Activated CD4-positive, alpha-beta T cell treated with anti-CD3 and anti-CD28 coated beads, Interleukin-2, amount 10 ng/mL, durations not matched to agents 7 days and 5 days (primary cell): ENCODE data around the gene PDZK1IP1. TPM values are rescaled to one million over a fixed set of nuclear protein-coding genes. Genes with fewer than 3 reads are reported as not detected.

Source experiments
- CTCF ChIA-PET: fragments of 350-600 bp; sonication (Branson Sonifier 250); formaldehyde crosslinking; loops from one replicate; lab custom pipeline; 2021; ENCODE audit warnings: antibody characterized with exemption; lab: Charles Lee
- POLR2A ChIA-PET: fragments of 350-600 bp; sonication (Branson Sonifier 250); formaldehyde crosslinking; loops from one replicate; lab custom pipeline; 2021; ENCODE audit warnings: antibody characterized with exemption; lab: Charles Lee
- DNase-seq: peaks from one replicate; pipeline ENCODE4 v3.0.0-alpha.2; 2020
- H3K27ac Mint-ChIP-seq: one replicate; pipeline ENCODE4 v1.8.0; 2021; ENCODE audit warnings: mild to moderate bottlenecking, moderate library complexity, mixed read lengths
- H3K27me3 Mint-ChIP-seq: one replicate; pipeline ENCODE4 v1.8.0; 2021; ENCODE audit warnings: mixed read lengths
- H3K36me3 Mint-ChIP-seq: one replicate; pipeline ENCODE4 v1.8.0; 2021; ENCODE audit warnings: low read depth, mixed read lengths
- H3K4me1 Mint-ChIP-seq: one replicate; pipeline ENCODE4 v1.8.0; 2021; ENCODE audit warnings: mixed read lengths
- H3K4me3 Mint-ChIP-seq: one replicate; pipeline ENCODE4 v1.8.0; 2021; ENCODE audit warnings: mild to moderate bottlenecking, moderate library complexity, mixed read lengths
- H3K9me3 Mint-ChIP-seq: one replicate; pipeline ENCODE4 v1.8.0; 2021; ENCODE audit warnings: mixed read lengths
- total RNA-seq, 2 experiments: library from RNA; stranded (reverse); gene quantifications; one replicate each; pipeline ENCODE4 v1.2.3, GENCODE V29; 2021

The PDZK1IP1 gene, protein sequence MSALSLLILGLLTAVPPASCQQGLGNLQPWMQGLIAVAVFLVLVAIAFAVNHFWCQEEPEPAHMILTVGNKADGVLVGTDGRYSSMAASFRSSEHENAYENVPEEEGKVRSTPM
- total RNA-seq, result not detected

DNA sequence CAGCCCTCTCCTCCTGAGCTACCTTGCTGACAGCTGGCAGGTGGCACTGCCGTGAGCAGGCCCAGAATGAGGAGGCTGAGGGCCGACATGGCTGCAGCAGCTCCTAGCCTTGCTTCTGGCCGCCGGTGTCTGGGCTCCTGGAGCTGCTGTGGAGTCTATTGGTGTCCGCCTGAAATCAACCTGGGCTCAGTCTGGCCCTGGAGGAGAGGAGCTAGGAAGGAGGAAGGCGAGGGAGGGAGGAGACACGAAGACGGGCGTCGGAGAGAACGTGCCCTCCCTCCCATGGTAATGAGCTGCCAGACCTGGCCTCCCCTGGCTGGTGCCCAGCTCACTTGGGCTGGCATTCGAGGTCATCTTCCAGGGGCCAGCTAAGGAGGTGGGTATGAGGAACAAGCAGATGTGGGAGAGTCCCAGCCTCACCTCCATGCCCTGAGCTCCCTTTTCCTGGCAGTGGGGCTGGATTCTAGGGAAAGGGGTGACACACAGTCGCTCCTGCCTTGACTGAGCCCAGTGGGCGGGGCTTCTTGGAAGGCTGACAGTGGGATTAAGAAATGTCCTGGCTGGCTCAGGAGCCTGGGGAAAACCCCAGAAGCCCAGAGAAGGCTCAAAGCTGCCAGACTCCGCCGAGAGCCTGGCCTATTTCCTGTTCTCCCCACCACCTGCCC, at the start of gene PDZK1IP1:
TSS of gene PDZK1IP1 (minus strand) at position 193 of the 665 bp plus-strand sequence. CDS start at position 89, 104 bp downstream.
- CTCF ChIA-PET, result interaction anchor here (1.0 to 1.4 kb wide), 3 partner anchors 11 to 248 kb away, joined by 3 to 11 read pairs (median 6); partner anchors contain the start of gene FOXD2

DNA sequence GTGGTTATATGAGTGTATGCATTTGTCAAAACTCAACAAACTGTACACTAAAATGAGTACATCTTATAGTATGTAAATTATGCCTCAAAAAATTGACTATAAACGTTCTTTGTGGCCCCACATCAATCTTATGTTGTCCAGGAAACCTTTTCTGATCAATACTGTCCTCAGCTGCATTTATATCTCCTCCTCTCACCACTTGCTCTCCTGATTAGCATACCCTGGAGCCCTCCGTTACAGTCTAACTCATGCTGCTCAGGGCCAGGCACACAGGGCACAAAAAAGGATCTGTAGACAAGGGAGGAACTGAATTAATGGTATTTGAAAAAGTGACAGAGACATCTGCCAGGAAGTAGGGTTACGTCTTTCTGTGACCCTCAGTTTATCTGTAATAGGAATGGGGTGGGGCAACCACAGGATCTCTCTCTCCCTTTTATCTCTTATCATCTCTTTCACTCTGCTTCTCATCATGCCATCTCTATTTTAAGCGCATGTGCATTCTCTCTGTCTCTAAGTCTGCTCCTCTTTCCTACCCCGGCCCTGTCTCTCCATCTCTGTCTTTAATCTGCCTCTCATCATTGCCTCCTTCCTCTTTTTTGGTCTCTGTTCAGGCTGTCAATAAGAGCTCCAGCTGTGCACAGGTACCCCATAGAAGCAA, 49.2 kb upstream of the PDZK1IP1 start:
- DNase-seq, result no peak
- ChIA-PET CTCF (no interaction called here), POLR2A (no interaction called here)
- Mint-ChIP-seq H3K9me3 (no peaks in the 10 kb centered on the region), H3K4me1 (peaks cover 19% of the 10 kb centered on the region), H3K27me3 (peaks cover 45% of the 10 kb centered on the region), H3K4me3 (no peak overlapping the region), H3K36me3 (no peaks in the 10 kb centered on the region), H3K27ac (no peak overlapping the region)

More for the DNA sequence above, at the start of gene PDZK1IP1:
- Mint-ChIP-seq H3K9me3 (no peaks in the 10 kb centered on the region), H3K27ac (peak within 1 kb of the TSS; percentile 63), H3K4me1 (peaks cover 1% of the 10 kb centered on the region), H3K36me3 (no peaks in the 10 kb centered on the region), H3K4me3 (no peak within 1 kb of the TSS), H3K27me3 (peaks cover 7% of the 10 kb centered on the region)
- POLR2A ChIA-PET, result no interaction called here
- DNase-seq, result no peak

DNA sequence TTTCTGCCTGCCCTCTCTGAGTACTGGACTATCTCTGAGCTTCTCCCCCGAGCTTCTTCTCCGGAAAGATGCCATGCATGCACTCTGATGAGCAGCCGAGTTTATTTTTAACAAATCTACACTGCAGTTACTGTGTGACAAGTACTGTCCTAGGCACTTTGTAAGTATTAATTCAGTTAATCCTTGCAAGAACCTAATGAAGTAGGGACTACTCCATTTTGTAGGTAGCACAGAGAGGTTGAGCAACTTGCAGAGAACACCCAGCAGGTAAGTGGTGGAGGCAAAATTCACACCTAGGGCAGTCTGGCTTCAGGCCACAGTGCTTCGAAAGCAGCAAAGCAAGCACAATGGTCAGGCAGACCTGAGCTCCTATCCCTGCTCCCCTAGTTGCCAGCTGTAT, 46.0 kb upstream of the PDZK1IP1 start:
- H3K36me3 Mint-ChIP-seq, result no peaks in the 10 kb centered on the region
- H3K27ac Mint-ChIP-seq, result no peak overlapping the region
- H3K4me1 Mint-ChIP-seq, result peaks cover 30% of the 10 kb centered on the region
- no peak for DNase-seq
- no peak overlapping the region for H3K4me3 Mint-ChIP-seq
- no peaks in the 10 kb centered on the region for H3K9me3 Mint-ChIP-seq
- POLR2A ChIA-PET, result no interaction called here
- CTCF ChIA-PET, result interaction anchor here (0.9 to 1.2 kb wide), 3 partner anchors 10 to 28 kb away, joined by 3 to 5 read pairs (median 3); no protein-coding TSS in a partner anchor
- peaks cover 62% of the 10 kb centered on the region for H3K27me3 Mint-ChIP-seq

DNA sequence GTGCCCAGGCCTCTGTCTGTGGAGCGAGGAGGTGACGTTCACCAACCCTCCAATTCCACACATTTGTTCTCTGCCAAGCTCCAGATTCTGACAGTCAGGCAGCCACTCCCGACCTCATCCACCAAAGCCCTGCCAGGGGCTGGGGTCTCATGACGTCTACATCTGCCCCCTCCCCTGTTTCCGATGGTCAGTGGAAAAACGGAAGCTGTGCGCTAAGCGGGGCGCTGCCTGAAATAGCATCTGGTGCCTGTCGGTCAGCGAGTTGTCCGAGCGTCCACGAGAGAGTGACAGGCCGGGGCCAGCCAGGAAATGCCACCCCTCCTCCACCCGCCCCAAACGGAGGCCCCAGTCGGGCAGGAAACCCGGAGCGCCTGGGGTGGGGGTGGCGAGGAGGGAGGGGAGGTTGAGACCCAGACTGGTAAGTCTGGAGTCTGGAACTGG, 45.4 kb upstream of the PDZK1IP1 start:
- CTCF ChIA-PET, result interaction anchor here (1.1 to 1.2 kb wide), 3 partner anchors 11 to 28 kb away, joined by 3 read pairs; no protein-coding TSS in a partner anchor
- no peak overlapping the region for H3K4me3 Mint-ChIP-seq
- no peaks in the 10 kb centered on the region for H3K9me3 Mint-ChIP-seq
- H3K27me3 Mint-ChIP-seq, result peaks cover 67% of the 10 kb centered on the region
- H3K36me3 Mint-ChIP-seq, result no peaks in the 10 kb centered on the region
- no peak for DNase-seq
- H3K27ac Mint-ChIP-seq, result no peak overlapping the region
- POLR2A ChIA-PET, result no interaction called here
- peaks cover 33% of the 10 kb centered on the region for H3K4me1 Mint-ChIP-seq

DNA sequence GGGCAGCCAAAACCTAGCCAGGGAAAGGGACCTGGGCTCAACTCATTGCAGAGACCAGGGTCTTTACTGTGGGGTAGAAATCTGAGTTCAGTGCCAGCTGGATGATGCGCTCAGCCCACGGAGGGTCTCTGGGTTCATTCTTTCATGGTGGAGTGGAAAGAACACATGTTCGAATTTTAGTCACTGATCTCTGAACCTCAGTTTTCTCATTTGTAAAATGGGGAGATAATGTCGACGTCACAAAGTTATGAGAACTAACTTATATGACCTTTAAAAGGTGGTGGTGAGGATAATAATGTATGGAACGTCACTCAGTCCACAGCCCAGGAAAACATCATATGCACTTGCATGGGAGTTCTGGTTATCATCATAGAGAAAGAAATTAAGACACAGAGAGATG, 43.4 kb upstream of the PDZK1IP1 start:
- H3K4me3 Mint-ChIP-seq, result no peak overlapping the region
- CTCF ChIA-PET, result interaction anchor here (0.6 to 0.9 kb wide), 2 partner anchors 204 to 344 kb away, joined by 3 read pairs; partner anchors contain the start of gene FOXD2
- no peaks in the 10 kb centered on the region for H3K36me3 Mint-ChIP-seq
- H3K4me1 Mint-ChIP-seq, result peaks cover 32% of the 10 kb centered on the region
- POLR2A ChIA-PET, result no interaction called here
- no peaks in the 10 kb centered on the region for H3K9me3 Mint-ChIP-seq
- H3K27ac Mint-ChIP-seq, result no peak overlapping the region
- no peak for DNase-seq
- H3K27me3 Mint-ChIP-seq, result peaks cover 84% of the 10 kb centered on the region

DNA sequence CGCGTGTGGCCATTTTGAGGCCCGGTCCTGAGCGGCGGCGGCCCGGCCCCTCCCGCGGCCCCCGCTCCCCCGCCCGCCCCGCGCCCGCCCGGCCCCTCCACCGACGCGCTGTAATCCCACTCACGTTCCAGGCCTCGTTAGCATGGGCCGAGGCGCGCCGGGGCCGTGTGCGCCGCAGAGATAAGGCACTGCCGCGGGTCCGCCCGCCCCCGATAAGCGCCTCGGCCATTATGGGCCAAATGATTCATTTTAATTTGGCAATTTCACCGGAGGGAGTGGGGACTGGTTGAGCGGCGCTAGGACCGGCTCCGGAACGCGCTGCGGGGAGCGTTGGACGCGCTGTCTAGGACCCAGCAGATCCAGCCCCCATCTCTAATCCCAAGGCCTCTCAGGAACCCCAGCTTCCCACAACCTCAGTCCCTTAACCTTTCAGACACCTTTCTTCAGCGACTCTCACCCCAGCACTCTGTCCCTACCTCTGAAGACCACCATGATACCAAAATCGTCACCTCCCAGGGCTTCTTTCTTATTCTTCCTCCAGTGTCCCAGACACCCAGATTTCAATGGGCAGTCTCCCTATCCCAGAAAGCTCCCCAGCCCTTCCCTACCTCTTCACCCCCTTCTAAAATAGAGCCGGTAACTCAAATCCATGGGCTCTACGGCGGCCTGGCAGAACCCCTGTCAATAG, 42.5 kb upstream of the PDZK1IP1 start, which contains the start of gene TAL1:
TSS of gene TAL1 (minus strand) at position 39 of the 688 bp plus-strand sequence. CDS start 6,337 bp downstream, outside the sequence.
- Mint-ChIP-seq H3K27me3 (peaks cover 85% of the 10 kb centered on the region), H3K27ac (peak within 1 kb of the TSS; percentile 71), H3K9me3 (no peaks in the 10 kb centered on the region), H3K36me3 (no peaks in the 10 kb centered on the region), H3K4me1 (peaks cover 28% of the 10 kb centered on the region), H3K4me3 (peak within 1 kb of the TSS; percentile 42)
- no peak for DNase-seq
- ChIA-PET CTCF (interaction anchor here (0.9 kb wide), 1 partner anchor 205 kb away, joined by 3 read pairs; the partner anchor contains the start of gene FOXD2), POLR2A (no interaction called here)

DNA sequence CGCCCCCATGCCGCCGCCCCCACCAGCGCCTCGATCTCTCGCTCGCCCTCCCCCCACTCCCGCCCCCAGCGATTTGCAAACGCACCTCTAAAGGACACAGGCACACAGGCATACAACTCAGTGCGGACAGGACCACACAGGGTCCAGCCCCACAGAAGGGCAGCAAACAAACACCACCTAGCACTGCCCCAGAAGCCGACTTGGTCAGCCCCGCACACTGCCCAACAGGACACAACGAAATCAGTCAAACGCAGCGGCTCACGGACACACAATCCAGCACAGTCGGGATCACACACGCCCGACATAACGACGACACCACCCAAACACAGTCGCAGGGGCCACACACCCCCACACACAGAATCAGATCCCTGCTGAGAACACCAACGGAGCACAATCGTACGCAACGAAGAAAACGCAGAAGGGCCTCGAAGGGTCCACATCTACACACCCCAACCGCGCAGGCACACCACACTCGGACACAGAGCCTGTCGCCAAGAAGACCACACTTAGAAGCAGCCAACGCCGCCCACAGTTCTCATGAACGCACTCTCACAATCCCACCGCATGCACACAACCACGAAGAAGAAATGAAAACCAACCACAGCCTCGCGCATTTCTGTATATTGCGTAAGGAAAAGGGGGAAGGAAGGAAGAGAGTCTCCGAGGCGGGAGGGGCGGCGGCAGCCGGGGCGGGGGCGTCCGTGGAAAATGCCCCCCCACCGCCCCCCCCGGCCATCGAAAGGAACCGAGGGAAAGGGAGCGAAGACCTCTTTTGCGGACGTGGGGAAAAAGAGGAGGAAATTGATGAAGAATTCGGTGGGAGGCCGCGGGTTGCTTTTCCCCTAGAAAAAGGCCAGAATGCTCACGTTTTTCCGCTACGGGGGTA, 41.7 kb upstream of the PDZK1IP1 start:
- ChIA-PET POLR2A (no interaction called here), CTCF (no interaction called here)
- Mint-ChIP-seq H3K4me3 (peak overlapping the region; percentile 42), H3K36me3 (no peaks in the 10 kb centered on the region), H3K27me3 (peaks cover 90% of the 10 kb centered on the region), H3K4me1 (peaks cover 28% of the 10 kb centered on the region), H3K9me3 (no peaks in the 10 kb centered on the region), H3K27ac (peak overlapping the region; percentile 10)
- DNase-seq, result no peak

DNA sequence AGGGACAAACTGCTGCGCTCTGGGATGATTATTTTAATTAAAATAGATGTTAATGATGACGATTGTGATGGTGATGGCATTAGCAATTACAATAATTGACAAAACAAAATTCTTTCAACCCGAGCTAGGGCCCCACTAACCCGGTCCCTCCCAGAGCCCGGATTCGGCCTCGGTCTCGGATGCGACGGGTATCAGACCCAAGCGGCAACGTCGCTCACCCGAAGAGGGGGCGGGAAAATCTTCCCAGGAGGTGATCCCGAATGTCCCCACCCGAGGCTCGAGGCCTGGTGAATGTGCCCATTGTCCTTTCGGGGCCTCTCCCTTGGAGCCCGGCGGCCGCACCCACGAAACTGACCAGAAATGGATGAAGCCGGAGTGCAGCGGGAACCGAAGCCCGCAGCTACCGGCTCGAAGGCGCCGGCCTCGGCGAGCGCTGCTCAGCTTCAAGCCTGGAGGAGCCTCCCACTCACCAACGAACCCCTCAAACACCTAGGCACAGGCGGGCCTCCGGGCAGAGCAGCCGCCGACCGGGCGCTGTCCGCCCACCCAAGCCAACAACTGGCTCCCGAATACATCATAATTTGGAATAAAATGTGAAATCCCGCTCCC, 41.0 kb upstream of the PDZK1IP1 start:
- POLR2A ChIA-PET, result no interaction called here
- H3K9me3 Mint-ChIP-seq, result no peaks in the 10 kb centered on the region
- peaks cover 31% of the 10 kb centered on the region for H3K4me1 Mint-ChIP-seq
- no peak overlapping the region for H3K27ac Mint-ChIP-seq
- CTCF ChIA-PET, result interaction anchor here (0.6 to 1.1 kb wide), 2 partner anchors 33 to 35 kb away, joined by 3 read pairs; no protein-coding TSS in a partner anchor
- peak; percentile 10 for DNase-seq
- no peak overlapping the region for H3K4me3 Mint-ChIP-seq
- peaks cover 91% of the 10 kb centered on the region for H3K27me3 Mint-ChIP-seq
- no peaks in the 10 kb centered on the region for H3K36me3 Mint-ChIP-seq

DNA sequence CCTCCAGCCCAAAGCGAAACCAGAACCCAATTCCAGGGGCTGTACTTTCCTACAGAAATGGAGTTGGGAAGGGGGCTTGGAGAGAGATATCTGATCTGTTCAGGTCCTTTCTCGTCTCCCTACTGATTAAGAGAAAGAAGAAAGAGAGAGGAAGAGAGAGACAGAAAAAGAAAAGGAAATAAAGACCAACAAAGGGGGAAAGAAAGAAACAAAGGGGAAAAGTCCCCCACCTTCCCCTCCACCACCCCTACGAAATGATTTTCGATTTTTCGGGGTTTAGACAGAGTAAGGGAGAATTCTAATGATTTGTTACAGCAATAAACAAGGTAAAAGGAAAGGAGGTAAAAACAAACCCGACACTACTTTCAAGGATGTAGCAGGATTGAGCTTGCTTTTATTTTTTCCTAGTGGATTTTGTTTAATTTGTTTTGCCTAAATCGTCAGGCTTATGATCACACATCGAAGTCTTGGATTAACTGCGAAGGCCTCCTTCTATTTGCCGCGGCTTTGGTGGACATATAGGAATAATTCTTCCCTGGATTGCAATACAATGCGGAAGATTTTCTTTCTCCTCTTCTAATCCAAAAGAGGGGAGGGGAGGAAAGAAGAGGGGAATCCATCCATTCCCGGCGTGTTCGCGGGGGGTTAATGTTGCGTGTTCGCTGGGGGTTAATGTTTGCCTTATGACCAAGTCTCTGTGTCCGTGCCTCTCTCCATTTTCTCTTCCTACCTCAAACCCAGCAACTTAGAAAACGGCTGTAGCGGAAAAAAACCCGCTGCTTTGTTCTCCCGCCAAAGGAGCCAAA, 40.3 kb upstream of the PDZK1IP1 start:
- H3K27me3 Mint-ChIP-seq, result peaks cover 89% of the 10 kb centered on the region
- no peak for DNase-seq
- H3K36me3 Mint-ChIP-seq, result no peaks in the 10 kb centered on the region
- H3K4me1 Mint-ChIP-seq, result peaks cover 28% of the 10 kb centered on the region
- POLR2A ChIA-PET, result no interaction called here
- H3K9me3 Mint-ChIP-seq, result no peaks in the 10 kb centered on the region
- no peak overlapping the region for H3K4me3 Mint-ChIP-seq
- peak overlapping the region; percentile 36 for H3K27ac Mint-ChIP-seq
- CTCF ChIA-PET, result interaction anchor here (0.6 to 1.8 kb wide), 4 partner anchors 33 to 207 kb away, joined by 3 to 5 read pairs (median 3); no protein-coding TSS in a partner anchor

DNA sequence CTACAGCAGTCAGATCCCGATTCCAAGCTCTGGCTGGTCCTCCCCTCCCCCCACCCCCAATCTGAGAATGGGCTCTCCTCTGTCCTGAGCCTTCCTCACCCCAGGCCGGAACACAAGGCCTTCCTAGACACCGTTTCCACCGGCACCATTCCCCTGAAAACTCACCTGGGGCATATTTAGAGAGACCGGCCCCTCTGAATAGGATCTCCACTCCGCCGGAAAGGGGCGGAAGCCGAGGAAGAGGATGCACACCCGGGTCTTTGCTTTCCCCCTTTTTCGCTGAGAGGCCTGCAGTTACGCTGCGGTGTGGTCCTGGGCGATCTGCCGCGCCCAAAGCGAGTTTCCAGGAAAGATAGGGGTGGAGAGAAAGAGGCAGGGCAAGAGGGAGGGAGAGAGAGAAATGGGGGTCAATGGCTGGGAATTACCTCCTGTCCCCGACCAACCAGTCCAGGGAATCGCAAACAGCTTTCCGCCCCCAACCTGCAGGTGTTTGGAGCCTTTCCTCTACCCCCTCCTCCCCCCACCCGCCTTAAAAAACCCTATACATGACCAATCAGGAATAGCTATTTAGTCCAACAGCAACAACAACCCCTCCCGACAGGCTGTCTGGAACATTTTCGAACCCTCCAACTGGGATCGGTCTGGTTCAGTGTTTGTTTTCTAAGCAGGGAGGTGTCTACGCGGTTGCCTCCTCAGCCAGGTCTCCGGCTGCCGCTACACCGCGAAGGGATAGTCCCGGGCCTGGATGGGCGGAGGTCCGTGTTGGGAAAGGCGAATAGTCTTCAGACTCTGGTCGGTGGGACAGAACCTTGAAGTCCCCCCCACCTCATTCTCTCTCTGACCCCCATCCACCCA, 39.4 kb upstream of the PDZK1IP1 start:
- ChIA-PET POLR2A (no interaction called here), CTCF (interaction anchor here (0.6 to 1.8 kb wide), 3 partner anchors 36 to 208 kb away, joined by 3 to 5 read pairs (median 3); no protein-coding TSS in a partner anchor)
- peaks cover 83% of the 10 kb centered on the region for H3K27me3 Mint-ChIP-seq
- no peak for DNase-seq
- H3K4me1 Mint-ChIP-seq, result peaks cover 28% of the 10 kb centered on the region
- H3K9me3 Mint-ChIP-seq, result no peaks in the 10 kb centered on the region
- H3K4me3 Mint-ChIP-seq, result no peak overlapping the region
- H3K27ac Mint-ChIP-seq, result no peak overlapping the region
- H3K36me3 Mint-ChIP-seq, result no peaks in the 10 kb centered on the region
